ENCODE results near the gene BRK1. TPM values are rescaled to one million over a fixed set of nuclear protein-coding genes. Genes with fewer than 3 reads are reported as not detected.

The BRK1 gene
- total and polyA plus RNA-seq, 10 of the 15 experiments (the other 5 are each of a cell fraction or from before 2014, with no cell fraction given) = 97.8 to 457 (median 203) TPM

DNA sequence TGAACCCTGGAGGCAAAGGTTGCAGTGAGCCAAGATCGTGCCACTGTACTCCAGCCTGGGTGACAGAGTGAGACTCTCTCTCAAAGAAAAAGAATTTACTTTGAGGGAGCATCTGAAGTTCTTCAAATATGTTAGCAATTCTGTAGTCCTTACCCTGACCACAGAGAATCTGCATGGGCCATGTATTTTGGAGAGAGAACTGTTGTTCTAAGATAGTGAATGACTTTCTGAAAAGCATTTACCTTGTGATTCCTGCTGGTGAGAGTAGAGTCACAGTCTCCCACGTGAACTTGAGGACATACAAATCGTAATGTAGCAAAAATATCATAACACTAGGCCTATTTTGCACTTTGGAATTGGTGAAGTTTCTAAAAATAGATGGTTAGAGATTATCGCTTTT is 3.9 kb downstream of the BRK1 start:
- Histone ChIP-seq H3K9ac (ENCODE audit: control insufficient read depth, insufficient read depth, low read length) (no peak overlapping the region), H4K20me1 (ENCODE audit: control insufficient read depth, insufficient read depth) (no peaks in the 10 kb centered on the region; the same call in 1 of the 2 replicates), H3K9me3 (replicated peaks; ENCODE audit: control insufficient read depth, insufficient read depth, low read length) (no peaks in the 10 kb centered on the region), H3K4me3 (no peak overlapping the region), H3K4me2 (ENCODE audit: control insufficient read depth, insufficient read depth) (no peak overlapping the region), H3K27ac (ENCODE audit: control insufficient read depth, insufficient read depth) (no peak overlapping the region), H2AFZ (ENCODE audit: control insufficient read depth, low read depth, low read length) (no peak overlapping the region), H3K27me3 (replicated peaks in 1 of 2; ENCODE audit: control insufficient read depth in 2 of 2, insufficient read depth in 2 of 2, low read length in 1 of 2) (no peaks in the 10 kb centered on the region), H3K79me2 (ENCODE audit: control insufficient read depth, insufficient read depth, low read length) (peaks cover 63% of the 10 kb centered on the region), H3K36me3 (ENCODE audit: control insufficient read depth in 2 of 2, insufficient read depth in 2 of 2, low read length in 1 of 2) (peaks cover 0 to 11% of the 10 kb centered on the region in 2 experiments; a peak in 2 of 4 replicates), H3K4me1 (ENCODE audit: control insufficient read depth, insufficient read depth, low read length) (peaks cover 3% of the 10 kb centered on the region)
- no peak for DNase-seq (ENCODE audit: low read depth, low spot score)
- ChIA-PET POLR2A (interaction anchor here (0.7 kb wide), 1 partner anchor 261 kb away, joined by 3 read pairs; no protein-coding TSS in a partner anchor), CTCF (interaction anchor here (0.6 to 1.0 kb wide), 3 partner anchors 105 to 337 kb away, joined by 3 read pairs; no protein-coding TSS in a partner anchor), SMC1A (ENCODE audit: uncharacterized antibody, unreplicated experiment) (no interaction called here), RAD21 (ENCODE audit: unreplicated experiment) (no interaction called here)
- TF ChIP-seq NR2C2 (IDR thresholded peaks at IDR 0.05; ENCODE audit: borderline replicate concordance, control insufficient read depth, insufficient read length, low read depth) (no peak), HDAC2 (IDR thresholded peaks at IDR 0.05) (no peak), IRF5 (IDR thresholded peaks at IDR 0.05; ENCODE audit: borderline replicate concordance) (no peak), HDGF (IDR thresholded peaks at IDR 0.05) (no peak), SUZ12 (IDR thresholded peaks at IDR 0.05; ENCODE audit: unreplicated experiment) (no peak), TCF3 (IDR thresholded peaks at IDR 0.05; ENCODE audit: borderline replicate concordance, insufficient read depth, low read depth, low read length) (no peak), BRCA1 (IDR thresholded peaks at IDR 0.05; ENCODE audit: low read depth, low read length) (no peak)
- TF ChIP-seq, protein P1, sequence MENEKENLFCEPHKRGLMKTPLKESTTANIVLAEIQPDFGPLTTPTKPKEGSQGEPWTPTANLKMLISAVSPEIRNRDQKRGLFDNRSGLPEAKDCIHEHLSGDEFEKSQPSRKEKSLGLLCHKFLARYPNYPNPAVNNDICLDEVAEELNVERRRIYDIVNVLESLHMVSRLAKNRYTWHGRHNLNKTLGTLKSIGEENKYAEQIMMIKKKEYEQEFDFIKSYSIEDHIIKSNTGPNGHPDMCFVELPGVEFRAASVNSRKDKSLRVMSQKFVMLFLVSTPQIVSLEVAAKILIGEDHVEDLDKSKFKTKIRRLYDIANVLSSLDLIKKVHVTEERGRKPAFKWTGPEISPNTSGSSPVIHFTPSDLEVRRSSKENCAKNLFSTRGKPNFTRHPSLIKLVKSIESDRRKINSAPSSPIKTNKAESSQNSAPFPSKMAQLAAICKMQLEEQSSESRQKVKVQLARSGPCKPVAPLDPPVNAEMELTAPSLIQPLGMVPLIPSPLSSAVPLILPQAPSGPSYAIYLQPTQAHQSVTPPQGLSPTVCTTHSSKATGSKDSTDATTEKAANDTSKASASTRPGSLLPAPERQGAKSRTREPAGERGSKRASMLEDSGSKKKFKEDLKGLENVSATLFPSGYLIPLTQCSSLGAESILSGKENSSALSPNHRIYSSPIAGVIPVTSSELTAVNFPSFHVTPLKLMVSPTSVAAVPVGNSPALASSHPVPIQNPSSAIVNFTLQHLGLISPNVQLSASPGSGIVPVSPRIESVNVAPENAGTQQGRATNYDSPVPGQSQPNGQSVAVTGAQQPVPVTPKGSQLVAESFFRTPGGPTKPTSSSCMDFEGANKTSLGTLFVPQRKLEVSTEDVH (IDR thresholded peaks at IDR 0.05; ENCODE audit: low read depth, partially characterized antibody) = no peak
- TF ChIP-seq, protein P2, sequence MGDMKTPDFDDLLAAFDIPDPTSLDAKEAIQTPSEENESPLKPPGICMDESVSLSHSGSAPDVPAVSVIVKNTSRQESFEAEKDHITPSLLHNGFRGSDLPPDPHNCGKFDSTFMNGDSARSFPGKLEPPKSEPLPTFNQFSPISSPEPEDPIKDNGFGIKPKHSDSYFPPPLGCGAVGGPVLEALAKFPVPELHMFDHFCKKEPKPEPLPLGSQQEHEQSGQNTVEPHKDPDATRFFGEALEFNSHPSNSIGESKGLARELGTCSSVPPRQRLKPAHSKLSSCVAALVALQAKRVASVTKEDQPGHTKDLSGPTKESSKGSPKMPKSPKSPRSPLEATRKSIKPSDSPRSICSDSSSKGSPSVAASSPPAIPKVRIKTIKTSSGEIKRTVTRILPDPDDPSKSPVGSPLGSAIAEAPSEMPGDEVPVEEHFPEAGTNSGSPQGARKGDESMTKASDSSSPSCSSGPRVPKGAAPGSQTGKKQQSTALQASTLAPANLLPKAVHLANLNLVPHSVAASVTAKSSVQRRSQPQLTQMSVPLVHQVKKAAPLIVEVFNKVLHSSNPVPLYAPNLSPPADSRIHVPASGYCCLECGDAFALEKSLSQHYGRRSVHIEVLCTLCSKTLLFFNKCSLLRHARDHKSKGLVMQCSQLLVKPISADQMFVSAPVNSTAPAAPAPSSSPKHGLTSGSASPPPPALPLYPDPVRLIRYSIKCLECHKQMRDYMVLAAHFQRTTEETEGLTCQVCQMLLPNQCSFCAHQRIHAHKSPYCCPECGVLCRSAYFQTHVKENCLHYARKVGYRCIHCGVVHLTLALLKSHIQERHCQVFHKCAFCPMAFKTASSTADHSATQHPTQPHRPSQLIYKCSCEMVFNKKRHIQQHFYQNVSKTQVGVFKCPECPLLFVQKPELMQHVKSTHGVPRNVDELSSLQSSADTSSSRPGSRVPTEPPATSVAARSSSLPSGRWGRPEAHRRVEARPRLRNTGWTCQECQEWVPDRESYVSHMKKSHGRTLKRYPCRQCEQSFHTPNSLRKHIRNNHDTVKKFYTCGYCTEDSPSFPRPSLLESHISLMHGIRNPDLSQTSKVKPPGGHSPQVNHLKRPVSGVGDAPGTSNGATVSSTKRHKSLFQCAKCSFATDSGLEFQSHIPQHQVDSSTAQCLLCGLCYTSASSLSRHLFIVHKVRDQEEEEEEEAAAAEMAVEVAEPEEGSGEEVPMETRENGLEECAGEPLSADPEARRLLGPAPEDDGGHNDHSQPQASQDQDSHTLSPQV (IDR thresholded peaks at IDR 0.05) = no peak
- 98% methylated on average over 4 of the region's 4 CpGs for WGBS (ENCODE audit: insufficient coverage, insufficient replicate concordance, low lambda C conversion rate, missing lambda C conversion rate)
- intact Hi-C loops (cut with micrococcal nuclease; ENCODE audit: unreplicated experiment) (loop anchor here (5.0 to 10.0 kb wide), 2 partner anchors 105 to 203 kb away; partner anchors contain the start of gene SEC13), in situ Hi-C loops (cut with MboI) (no loop called here)
- no TSS peak for BruUV-seq (replicated peaks)
- no peak for FAIRE-seq
- ATAC-seq = no peak

All from GM12878 (cell line).